VCaP (cell line): ENCODE results near the gene HTR2B.
"Not testable (repeated sequence)": the region's sequence is repeated elsewhere in the genome, so short reads cannot be mapped to it uniquely, and the experiment has no call there.

ENCODE experiments used
- H3K27ac ChIP-seq: fragments of 450-650 bp; 2 replicates; pipeline ENCODE4 v1.5.1; 2017
- TF ChIP-seq, protein P1 (sequence below): fragments of 450-650 bp; conservative IDR thresholded peaks from 2 replicates; pipeline ENCODE4 v1.5.1; 2017; ENCODE audit warnings: mild to moderate bottlenecking, moderate library complexity

The HTR2B gene

DNA sequence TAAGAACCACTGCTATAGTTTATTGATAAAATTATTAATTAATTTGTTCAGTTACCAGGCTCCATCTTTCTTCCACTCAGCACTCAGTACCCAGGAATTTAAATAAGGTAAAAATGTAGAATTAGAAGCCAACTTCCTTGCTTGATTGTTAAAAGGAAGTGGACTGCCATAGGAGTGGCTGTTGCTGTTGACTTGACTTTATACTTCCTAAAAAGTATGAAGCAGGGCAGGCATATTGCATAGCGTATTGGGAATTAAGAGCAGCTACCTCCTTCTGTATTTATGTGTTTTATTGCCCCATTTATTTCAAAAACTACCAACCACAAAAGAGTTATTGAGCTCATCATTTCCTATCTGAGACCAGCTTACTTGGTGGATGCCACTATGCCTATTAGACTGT, 40.3 kb downstream of the HTR2B start:
- H3K27ac ChIP-seq: no peak overlapping the region
- TF ChIP-seq, protein P1, sequence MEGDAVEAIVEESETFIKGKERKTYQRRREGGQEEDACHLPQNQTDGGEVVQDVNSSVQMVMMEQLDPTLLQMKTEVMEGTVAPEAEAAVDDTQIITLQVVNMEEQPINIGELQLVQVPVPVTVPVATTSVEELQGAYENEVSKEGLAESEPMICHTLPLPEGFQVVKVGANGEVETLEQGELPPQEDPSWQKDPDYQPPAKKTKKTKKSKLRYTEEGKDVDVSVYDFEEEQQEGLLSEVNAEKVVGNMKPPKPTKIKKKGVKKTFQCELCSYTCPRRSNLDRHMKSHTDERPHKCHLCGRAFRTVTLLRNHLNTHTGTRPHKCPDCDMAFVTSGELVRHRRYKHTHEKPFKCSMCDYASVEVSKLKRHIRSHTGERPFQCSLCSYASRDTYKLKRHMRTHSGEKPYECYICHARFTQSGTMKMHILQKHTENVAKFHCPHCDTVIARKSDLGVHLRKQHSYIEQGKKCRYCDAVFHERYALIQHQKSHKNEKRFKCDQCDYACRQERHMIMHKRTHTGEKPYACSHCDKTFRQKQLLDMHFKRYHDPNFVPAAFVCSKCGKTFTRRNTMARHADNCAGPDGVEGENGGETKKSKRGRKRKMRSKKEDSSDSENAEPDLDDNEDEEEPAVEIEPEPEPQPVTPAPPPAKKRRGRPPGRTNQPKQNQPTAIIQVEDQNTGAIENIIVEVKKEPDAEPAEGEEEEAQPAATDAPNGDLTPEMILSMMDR: no peak

DNA sequence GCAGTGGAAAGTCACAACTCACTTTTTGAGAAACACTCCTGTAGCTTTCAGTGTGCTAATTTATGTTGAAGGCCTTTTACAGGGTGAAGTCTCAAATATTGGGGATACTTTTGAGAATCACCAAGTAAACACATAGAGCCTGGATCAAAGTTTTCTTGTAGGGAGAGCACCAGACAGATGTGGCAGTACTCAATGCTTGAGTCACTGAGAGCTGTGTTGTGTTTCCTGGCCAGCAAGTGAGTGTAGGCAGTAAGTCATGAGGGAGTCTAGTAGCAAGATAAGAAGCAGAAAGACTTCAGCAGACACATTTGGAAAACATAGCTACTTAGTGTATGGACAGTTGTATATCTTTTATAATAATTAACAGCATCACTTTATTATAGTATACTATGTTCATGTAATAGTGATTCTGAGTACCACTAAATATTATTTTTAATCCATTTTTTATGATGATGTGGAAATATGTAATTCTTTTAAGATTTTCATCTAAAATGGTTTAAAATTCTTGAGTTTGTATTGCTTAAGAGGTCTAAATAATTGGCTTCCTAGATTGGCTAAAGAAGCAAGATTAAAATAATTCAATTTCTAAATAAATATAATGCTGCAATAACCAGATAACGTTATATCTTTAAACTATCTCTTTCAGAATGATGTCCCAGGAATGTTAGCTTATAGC, 55.3 kb downstream of the HTR2B start:
- TF ChIP-seq, protein P1: no peak
- H3K27ac ChIP-seq: no peak overlapping the region

DNA sequence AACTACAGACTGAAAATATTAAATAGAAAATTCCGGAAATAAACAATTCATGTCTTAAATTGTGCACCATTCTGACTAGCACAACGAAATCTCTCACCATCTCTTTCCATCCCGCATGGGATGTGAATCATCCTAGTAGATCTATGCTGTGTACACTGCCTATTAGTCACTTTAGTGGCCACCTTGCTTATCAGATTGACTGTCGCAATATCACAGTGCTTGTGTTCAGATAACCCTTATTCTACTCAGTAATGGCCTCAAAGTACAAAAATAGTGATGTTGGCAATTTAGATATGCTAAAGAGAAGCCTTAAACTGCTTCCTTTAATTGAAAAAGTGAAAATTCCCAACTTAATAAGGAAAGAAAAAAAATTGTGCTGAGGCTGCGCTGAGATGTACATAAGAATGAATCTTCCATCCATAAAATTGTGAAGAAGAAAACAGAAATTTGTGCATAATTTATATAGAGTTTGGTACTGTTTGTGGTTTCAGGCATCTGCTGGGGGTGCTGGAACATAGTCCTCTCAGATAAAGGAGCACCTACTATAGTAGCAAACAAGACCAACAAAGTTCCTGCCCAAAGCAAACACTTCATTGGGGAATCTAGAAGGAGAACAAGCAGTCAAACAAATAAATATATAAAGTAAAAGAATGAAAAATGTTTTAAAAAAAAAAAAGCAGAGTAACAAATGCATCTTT, 56.2 kb downstream of the HTR2B start:
- TF ChIP-seq, protein P1: no peak
- no peak overlapping the region for H3K27ac ChIP-seq

DNA sequence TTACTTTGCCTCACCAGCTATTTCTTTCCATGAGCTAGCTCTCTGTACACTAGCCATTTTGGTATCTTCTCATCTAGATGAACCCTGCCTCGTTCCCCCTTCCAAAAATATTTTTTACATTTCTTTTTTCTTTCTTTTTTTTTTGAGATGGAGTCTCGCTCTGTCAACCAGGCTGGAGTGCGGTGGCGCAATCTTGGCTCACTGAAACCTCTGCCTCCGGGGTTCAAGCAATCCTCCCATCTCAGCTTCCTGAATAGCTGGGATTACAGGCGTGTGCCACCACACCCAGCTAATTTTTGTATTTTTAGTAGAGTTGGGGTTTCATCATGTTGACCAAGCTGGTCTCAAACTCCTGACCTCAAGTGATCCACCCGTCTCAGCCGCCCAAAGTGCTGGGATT, 57.3 kb downstream of the HTR2B start:
- H3K27ac ChIP-seq: not testable (repeated sequence)

DNA sequence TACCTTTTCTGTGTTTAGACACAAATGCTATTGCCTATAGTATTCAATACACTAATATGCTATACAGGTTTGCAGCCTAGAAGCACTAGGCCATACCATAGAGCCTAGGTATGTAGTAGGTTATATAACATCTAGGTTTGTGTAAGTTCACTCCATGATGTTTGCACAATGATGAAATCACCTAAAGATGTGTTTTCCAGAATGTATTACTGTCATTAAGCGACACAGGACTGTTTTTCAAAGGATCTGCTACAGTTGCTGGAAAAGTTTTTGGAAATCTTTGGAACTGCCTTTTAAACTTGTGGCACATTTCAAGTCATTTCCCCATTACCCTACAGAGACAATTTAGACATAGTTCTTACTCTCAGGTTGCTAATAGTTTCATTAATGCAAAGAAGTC, 58.9 kb downstream of the HTR2B start:
- H3K27ac ChIP-seq: no peak overlapping the region
- TF ChIP-seq, protein P1: no peak

DNA sequence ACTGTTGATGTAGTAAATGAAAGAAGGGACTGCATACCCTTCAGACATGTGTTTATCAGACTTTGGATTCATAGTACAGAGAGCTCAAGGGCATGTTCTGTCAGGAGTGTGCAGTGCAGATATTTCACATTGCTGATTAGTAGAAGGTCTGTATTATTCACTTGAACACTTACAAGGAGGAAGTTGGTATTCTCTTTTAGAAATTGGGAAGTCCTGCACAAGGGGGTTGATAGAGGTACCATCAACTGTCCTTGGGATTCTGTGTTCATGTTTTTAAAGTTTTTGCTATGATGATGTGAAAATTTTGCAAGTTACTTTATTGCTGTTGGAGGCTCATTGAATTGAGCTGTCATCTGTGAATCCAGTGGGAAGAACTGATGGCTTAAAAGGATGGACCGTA, 61.5 kb downstream of the HTR2B start:
- TF ChIP-seq, protein P1: no peak
- no peak overlapping the region for H3K27ac ChIP-seq

DNA sequence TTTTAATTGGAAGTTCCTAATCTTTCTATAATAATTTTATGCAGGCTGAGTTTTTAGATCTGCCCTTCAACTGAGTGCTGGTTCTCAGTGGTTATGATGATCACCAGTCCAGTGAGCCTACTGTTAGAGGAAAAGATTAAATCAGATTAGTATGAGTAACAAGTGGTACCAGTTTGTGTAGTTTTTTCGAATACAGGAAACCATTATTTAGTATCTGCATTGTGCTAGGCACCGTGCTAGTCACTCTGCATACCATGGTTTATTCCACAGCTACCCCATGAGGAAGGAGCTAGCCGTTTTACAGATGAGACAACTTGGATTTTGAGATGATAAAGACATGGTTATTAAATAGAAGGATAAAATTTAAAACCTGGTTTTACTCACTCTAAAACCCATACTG, 62.1 kb downstream of the HTR2B start:
- H3K27ac ChIP-seq: no peak overlapping the region

DNA sequence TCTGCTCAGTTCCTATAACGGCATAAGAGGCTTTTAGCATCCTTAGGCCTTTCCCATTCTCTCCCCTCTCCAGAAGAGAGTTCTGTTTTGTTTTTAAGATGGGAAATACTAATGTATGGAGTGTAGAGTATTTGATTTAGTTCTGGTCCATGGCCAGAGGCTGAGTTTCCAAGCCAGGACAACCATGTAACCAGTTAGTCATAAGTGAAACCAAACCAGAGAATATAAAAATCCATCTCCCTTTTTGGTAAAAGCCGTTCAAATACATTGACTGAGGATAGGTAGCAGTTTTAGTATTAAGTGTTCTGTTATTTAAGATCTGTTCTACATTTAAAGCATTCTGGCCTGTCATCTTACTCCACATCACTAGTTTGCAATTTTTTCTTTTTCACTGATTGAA, 65.1 kb downstream of the HTR2B start:
- H3K27ac ChIP-seq: no peak overlapping the region
- TF ChIP-seq, protein P1: no peak

More for the DNA sequence above, 62.1 kb downstream of the HTR2B start:
- TF ChIP-seq, protein P1: no peak
